GM10248 (cell line): ENCODE results near the gene DNAH17.
"Not testable (repeated sequence)": the region's sequence is repeated elsewhere in the genome, so short reads cannot be mapped to it uniquely, and the experiment has no call there.

Experiments used
- CTCF ChIA-PET: fragments of 300-600 bp; sonication (Branson Sonifier 250); formaldehyde crosslinking; extraction: SDS; loops from one replicate; lab custom pipeline; 2021; ENCODE audit warnings: antibody characterized with exemption; lab: Yijun Ruan, JAX
- POLR2A ChIA-PET: fragments of 350-650 bp; sonication (Branson Sonifier 250); formaldehyde crosslinking; extraction: SDS; loops from one replicate; lab custom pipeline; 2020; ENCODE audit warnings: antibody characterized with exemption; lab: Yijun Ruan, JAX
- DNase-seq: peaks from one replicate; pipeline ENCODE4 v3.0.0; 2012; ENCODE audit errors: extremely low spot score
- TF ChIP-seq, protein P1 (sequence below): IDR thresholded peaks from 2 replicates; pipeline ENCODE4 v1.5.1; 2012; ENCODE audit warnings: mild to moderate bottlenecking, low read depth; ENCODE audit errors: extremely low read depth, missing control alignments, control extremely low read depth

Gene DNAH17

DNA sequence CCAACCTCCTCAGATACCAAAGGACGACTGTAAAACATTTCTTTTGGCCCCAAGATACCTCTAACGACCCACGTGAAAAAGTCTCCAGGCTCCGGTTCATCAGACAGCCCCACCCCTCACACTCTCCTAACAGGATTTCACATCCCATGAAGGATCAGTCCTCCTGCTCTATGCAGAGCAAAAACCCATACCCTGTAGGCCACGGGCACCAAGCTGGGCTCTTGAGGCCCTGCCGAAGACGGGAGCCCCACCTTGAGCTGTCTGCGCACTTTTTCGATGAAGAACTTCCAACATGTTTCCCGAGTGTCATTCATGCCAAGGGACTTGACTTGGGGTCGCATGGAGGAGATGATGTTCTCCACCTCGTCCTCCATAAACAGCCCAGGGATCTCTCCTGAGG is 108.8 kb downstream of the DNAH17 start:
- ChIA-PET POLR2A (no interaction called here), CTCF (no interaction called here)
- TF ChIP-seq, protein P1, sequence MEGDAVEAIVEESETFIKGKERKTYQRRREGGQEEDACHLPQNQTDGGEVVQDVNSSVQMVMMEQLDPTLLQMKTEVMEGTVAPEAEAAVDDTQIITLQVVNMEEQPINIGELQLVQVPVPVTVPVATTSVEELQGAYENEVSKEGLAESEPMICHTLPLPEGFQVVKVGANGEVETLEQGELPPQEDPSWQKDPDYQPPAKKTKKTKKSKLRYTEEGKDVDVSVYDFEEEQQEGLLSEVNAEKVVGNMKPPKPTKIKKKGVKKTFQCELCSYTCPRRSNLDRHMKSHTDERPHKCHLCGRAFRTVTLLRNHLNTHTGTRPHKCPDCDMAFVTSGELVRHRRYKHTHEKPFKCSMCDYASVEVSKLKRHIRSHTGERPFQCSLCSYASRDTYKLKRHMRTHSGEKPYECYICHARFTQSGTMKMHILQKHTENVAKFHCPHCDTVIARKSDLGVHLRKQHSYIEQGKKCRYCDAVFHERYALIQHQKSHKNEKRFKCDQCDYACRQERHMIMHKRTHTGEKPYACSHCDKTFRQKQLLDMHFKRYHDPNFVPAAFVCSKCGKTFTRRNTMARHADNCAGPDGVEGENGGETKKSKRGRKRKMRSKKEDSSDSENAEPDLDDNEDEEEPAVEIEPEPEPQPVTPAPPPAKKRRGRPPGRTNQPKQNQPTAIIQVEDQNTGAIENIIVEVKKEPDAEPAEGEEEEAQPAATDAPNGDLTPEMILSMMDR, result no peak
- DNase-seq, result no peak

DNA sequence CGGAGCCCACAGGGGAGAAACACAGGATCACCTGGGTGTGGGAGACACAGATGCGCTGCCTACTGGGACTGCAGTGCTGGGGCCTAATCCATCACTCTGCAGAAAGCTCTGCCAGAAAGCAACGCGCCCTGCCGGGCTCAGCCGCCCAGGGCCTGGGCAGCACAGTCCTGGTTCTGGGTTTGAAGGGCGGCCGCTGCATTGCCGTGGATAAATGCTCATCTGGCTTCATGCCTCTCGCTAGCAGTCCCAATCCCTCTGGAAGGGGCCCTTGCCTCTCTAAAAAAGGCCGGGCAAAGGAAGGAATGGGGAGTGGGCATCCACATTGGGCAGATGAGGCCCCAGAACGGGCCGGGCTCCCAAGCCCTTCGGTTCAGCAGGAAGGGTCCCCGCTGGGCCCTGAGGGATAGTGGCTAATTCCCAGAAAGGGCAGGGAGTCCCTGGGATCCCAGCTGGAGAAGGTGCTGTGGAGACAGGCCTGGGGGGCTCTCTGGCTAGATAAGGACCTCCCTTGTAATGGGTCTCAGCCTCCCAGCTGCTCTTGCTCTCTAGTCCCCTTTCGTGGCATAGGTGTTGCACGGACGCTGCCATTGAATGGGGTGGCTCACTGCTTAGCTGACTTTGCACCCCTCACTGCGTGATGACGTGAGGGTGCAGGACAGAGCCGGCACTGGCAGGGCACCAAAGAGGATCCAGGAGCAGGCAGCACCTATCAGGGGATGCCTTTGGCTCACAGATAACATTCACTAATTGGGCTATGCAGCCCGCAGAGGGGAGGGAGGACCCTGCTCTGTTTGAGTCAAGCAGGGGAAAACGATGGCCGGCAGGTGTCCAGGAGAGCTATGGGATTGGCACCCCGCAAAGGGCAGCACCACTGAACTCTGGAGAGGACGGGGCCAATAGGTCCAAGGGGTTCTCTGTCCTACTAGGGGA is 110.1 kb downstream of the DNAH17 start:
- TF ChIP-seq, protein P1, result no peak
- no peak for DNase-seq
- ChIA-PET POLR2A (no interaction called here), CTCF (no interaction called here)

DNA sequence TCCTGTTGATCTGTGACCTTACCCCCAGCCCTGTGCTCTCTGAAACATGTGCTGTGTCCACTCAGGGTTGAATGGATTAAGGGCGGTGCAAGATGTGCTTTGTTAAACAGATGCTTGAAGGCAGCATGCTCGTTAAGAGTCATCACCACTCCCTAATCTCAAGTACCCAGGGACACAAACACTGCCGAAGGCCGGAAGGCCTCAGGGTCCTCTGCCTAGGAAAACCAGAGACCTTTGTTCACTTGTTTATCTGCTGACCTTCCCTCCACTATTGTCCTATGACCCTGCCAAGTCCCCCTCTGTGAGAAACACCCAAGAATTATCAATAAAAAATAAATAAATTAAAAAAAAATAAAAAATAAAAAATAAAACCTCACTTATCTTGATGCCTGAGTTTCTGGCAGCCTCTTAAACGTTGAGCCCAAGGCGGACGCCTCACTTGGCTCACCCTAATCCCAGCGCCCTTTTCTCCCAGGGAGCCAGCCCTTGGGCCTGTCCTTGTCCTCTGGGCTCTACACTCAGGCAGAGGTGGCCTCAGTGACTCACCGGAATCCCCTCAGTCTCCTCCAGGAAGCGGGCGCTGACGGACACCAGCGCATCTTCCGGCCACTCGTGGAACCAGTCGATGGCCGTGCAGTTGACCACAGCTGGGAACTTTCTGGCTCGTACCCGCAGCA is 110.9 kb downstream of the DNAH17 start:
- DNase-seq, POLR2A ChIA-PET, CTCF ChIA-PET: not testable (repeated sequence)

DNA sequence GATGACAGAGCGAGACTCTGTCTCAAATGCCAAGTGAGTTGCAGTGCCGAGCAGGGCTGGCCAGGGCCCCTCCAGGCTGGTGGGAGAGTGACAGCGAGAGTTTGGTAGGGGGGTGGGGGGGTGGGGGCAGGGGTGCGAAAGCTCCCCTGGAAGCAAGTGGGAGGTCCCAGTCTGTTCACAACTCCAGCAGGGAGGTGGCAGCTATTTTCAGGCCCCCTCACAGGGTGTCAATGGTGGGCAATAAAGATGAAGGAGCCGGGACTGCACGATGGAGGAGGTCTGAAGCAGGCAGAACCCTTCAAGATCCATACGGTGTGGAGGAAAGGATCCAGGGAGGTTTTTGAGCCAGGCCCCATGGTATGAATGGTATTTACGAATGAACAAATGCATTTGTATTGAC is 115.0 kb downstream of the DNAH17 start:
- DNase-seq, result no peak
- ChIA-PET CTCF (interaction anchor here (1.2 kb wide), 1 partner anchor 10 kb away, joined by 3 read pairs; no protein-coding TSS in a partner anchor), POLR2A (no interaction called here)
- TF ChIP-seq, protein P1, result no peak

DNA sequence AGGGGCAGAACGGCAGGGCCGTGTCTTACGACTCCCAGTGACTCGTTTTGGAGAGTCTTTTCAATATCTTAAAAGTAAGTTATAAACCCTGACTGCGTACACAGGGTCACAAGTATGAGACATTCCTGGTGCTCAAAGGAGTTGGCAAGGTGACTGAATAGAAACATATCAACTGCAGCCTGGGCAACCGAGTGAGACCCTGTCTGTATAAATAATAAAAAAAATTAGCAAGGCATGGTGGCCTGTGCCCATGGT is 115.5 kb downstream of the DNAH17 start:
- POLR2A ChIA-PET, result no interaction called here
- no peak for DNase-seq
- CTCF ChIA-PET, result interaction anchor here (1.2 kb wide), 1 partner anchor 11 kb away, joined by 3 read pairs; no protein-coding TSS in a partner anchor
- TF ChIP-seq, protein P1, result no peak

DNA sequence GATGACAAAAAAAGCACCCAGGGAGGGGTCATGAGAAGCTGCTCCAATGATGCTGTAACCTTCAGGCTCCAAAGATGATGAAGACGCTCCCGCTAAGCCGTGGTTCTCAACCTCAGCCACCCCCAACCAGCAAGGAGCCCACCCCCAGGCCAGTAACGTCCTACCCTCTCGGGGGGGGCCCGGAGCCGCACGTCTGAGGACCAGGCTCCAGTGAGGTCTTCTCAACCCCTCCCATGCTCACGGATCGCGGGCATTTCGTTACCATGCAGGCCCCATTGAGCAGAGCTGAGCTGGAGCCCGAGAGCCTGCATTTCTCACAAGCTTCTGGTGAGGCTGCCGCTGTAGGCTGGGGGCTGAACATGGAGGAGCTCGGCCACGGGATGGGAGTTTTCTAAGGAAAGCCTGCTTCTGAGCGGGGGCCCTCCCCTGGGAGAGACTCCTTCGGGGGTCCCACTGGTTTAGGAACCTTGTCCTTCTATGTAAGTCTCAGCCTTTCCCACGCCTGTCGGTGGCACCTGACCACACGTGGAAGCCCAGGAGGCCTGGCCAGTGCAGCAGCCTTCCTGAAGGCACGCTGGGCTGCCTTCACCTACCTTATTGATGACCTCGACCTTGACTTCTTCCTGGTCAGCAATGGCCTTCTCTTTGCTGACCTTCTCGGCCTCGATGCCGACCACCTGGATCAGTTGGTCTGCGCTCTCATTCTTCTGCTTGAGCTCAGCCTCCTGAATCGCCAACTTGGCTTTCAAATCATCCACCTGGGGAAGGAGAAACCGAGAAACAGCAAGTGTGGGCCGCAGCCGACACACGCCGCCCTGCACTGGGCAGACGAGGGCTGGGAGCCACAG is 116.0 kb downstream of the DNAH17 start:
- ChIA-PET CTCF (interaction anchor here (0.9 to 1.2 kb wide), 3 partner anchors 11 to 27 kb away, joined by 3 read pairs; no protein-coding TSS in a partner anchor), POLR2A (no interaction called here)
- TF ChIP-seq, protein P1, result no peak
- no peak for DNase-seq
